Testis (tissue), 3 donors: ENCODE data around the gene NLRP5. TPM values are rescaled to one million over a fixed set of nuclear protein-coding genes. Genes with fewer than 3 reads are reported as not detected.

Experiments used
- DNase-seq: peaks from one replicate; pipeline ENCODE4 v3.0.0-alpha.2; 2019
- H3K27ac ChIP-seq, 2 donors: fragments of 200-600 bp; sonication (generic); one replicate each; pipeline ENCODE4 v1.5.1; 2019
- H3K27me3 ChIP-seq: fragments of 200-600 bp; sonication (generic); one replicate; pipeline ENCODE4 v1.5.1; 2019
- H3K36me3 ChIP-seq: fragments of 200-600 bp; sonication (generic); one replicate; pipeline ENCODE4 v1.5.1; 2017; ENCODE audit warnings: low read depth; ENCODE audit errors: missing control alignments
- H3K4me1 ChIP-seq: fragments of 200-600 bp; sonication (generic); one replicate; pipeline ENCODE4 v1.5.1; 2019
- H3K4me3 ChIP-seq, 2 donors: fragments of 200-600 bp; sonication (generic); one replicate each; pipeline ENCODE4 v1.5.1; 2017 to 2019
- H3K9me3 ChIP-seq: fragments of 200-600 bp; sonication (generic); one replicate; pipeline ENCODE4 v1.5.1; 2017
- POLR2A ChIP-seq: fragments of 450-650 bp; IDR thresholded peaks from one replicate; pipeline ENCODE4 v1.6.1; 2017; ENCODE audit warnings: antibody characterized with exemption, mild to moderate bottlenecking, moderate library complexity
- WGBS, 2 donors: methylation state at CpG; one replicate each; pipeline ENCODE4 v1.1.5; 2018; 5-methylcytosine and 5-hydroxymethylcytosine counted together
- intact Hi-C: fragments of 100-400 bp; cut with DNase I; formaldehyde crosslinking; loops from one replicate; pipeline ENCODE4 v1.15.1; 2023; ENCODE audit warnings: low total_unique reads
- polyA plus RNA-seq: library from polyadenylated mRNA; stranded (reverse); fragments of 350-450 nt; fragmentation: Illumina TruSeq; extraction: RNeasy Lipid Tissue Mini Kit (QIAGEN cat#74804); gene quantifications from one replicate; pipeline ENCODE4 v1.2.3, GENCODE V29; 2014; ENCODE audit warnings: low read depth, low replicate concordance; ENCODE audit not compliant: insufficient read depth
- total RNA-seq, 2 donors: library from RNA; depleted of rRNA; stranded (reverse); fragments of >200 nt; gene quantifications; one replicate each; pipeline ENCODE4 v1.2.3, GENCODE V29; 2016
- TF ChIP-seq, protein P1 (sequence below), 3 experiments: fragments of 450-650 bp in 2 of 3; fragments of 200-600 bp in 1 of 3; sonication (generic) in 1 of 3; IDR thresholded peaks; one replicate each; pipeline ENCODE4 v1.5.1; 2016 to 2019; ENCODE audit warnings: antibody characterized with exemption in 3 of 3, mild to moderate bottlenecking in 2 of 3, moderate library complexity in 1 of 3

The NLRP5 gene
- total and polyA plus RNA-seq, 3 donors from 2014 or later, result 0.47 to 2.8 (median 1.2) TPM

DNA sequence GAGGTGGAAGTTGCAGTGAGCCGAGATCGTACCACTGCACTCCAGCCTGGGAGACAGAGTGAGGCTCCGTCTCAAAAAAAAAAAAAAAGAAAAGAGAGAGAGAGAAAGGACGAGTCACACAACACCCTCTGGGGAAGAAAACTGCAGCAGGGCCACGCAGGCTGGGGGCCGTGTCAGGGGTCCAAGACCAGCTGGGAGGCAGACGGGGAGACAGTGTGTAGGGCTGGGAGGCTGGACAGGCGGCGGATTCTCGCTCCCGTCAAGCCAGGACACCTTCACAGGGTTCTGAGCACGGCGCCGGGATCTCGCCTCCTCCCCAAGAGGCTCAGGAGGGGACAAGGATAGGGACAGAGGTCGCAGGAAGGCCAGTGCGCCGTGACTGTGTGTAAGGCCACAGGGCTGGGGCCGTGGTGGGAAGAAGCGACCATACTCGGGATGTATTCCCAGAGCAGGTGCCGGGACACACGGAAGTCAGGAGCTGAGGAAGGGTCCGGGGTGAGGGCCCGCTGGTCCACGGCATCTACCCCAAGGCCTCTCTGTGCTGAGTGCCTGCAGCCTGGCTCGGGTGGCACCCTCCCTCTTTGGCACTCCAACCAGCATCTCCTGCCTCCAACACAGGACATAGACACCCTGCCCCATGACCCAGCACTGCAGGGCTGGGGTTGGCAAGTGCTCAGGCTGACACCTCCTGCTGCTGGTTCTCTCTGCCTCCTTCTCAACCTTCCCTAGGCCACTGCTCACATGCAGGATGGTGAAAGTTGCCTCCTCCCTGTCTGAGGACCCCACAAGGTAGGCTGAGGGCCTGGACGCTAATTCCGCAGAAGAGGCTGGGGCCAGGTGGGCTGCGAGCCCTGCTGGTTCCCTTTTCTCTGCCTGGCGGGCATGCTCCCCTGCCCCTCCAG lies 113.3 kb downstream of the NLRP5 start:
- H3K4me3 ChIP-seq, result no peak overlapping the region
- TF ChIP-seq, protein P1, sequence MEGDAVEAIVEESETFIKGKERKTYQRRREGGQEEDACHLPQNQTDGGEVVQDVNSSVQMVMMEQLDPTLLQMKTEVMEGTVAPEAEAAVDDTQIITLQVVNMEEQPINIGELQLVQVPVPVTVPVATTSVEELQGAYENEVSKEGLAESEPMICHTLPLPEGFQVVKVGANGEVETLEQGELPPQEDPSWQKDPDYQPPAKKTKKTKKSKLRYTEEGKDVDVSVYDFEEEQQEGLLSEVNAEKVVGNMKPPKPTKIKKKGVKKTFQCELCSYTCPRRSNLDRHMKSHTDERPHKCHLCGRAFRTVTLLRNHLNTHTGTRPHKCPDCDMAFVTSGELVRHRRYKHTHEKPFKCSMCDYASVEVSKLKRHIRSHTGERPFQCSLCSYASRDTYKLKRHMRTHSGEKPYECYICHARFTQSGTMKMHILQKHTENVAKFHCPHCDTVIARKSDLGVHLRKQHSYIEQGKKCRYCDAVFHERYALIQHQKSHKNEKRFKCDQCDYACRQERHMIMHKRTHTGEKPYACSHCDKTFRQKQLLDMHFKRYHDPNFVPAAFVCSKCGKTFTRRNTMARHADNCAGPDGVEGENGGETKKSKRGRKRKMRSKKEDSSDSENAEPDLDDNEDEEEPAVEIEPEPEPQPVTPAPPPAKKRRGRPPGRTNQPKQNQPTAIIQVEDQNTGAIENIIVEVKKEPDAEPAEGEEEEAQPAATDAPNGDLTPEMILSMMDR (IDR thresholded peaks at IDR 0.05), result no peak
- no peak for TF ChIP-seq POLR2A
- no peak overlapping the region for H3K27ac ChIP-seq
- 93 to 95% methylated on average over 24 to 30 of the region's 31 CpGs for WGBS, 2 donors
- no peaks in the 10 kb centered on the region for H3K4me1 ChIP-seq
- no peak for DNase-seq
- no peaks in the 10 kb centered on the region for H3K27me3 ChIP-seq
- no peaks in the 10 kb centered on the region for H3K36me3 ChIP-seq
- no peaks in the 10 kb centered on the region for H3K9me3 ChIP-seq
- intact Hi-C loops, result no loop called here

- Histone ChIP-seq H3K27me3 (no peaks in the 10 kb centered on the region), H3K27ac (no peak overlapping the region), H3K4me1 (peaks cover 11% of the 10 kb centered on the region), H3K9me3 (no peaks in the 10 kb centered on the region), H3K4me3 (no peak overlapping the region), H3K36me3 (no peaks in the 10 kb centered on the region)
- intact Hi-C loops, result no loop called here
- 90% methylated on average over 25 of the region's 25 CpGs for WGBS, 2 donors
- TF ChIP-seq POLR2A, result no peak
- TF ChIP-seq, protein P1 (IDR thresholded peaks at IDR 0.05), result no peak
- DNase-seq, result no peak
These were observed 114.5 kb downstream of the NLRP5 start for GRCh38 chr19:56101095-56101494.

- Histone ChIP-seq H3K9me3 (no peaks in the 10 kb centered on the region), H3K4me3 (no peak overlapping the region), H3K4me1 (peaks cover 17% of the 10 kb centered on the region), H3K27me3 (no peaks in the 10 kb centered on the region), H3K36me3 (no peaks in the 10 kb centered on the region), H3K27ac (no peak overlapping the region)
- no peak for TF ChIP-seq POLR2A
- TF ChIP-seq, protein P1 (IDR thresholded peaks at IDR 0.05), result no peak
- intact Hi-C loops, result no loop called here
- 86 to 87% methylated on average over 24 to 34 of the region's 34 CpGs for WGBS, 2 donors
- no peak for DNase-seq
These were observed 115.4 kb downstream of the NLRP5 start for GRCh38 chr19:56101746-56102535.

- intact Hi-C loops, result no loop called here
- TF ChIP-seq, protein P1 (IDR thresholded peaks at IDR 0.05), result no peak
- TF ChIP-seq POLR2A, result no peak
- H3K27me3 ChIP-seq, result no peaks in the 10 kb centered on the region
- WGBS, 2 donors, result 80 to 90% methylated on average over 11 to 20 of the region's 20 CpGs
- no peaks in the 10 kb centered on the region for H3K9me3 ChIP-seq
- DNase-seq, result no peak
- H3K27ac ChIP-seq, result no peak overlapping the region
- peaks cover 29% of the 10 kb centered on the region for H3K4me1 ChIP-seq
- H3K4me3 ChIP-seq, result no peak overlapping the region
- no peaks in the 10 kb centered on the region for H3K36me3 ChIP-seq
These were observed 116.5 kb downstream of the NLRP5 start for GRCh38 chr19:56103027-56103614.
